Hepatocyte (in vitro differentiated cells): ENCODE data around the gene TXNRD1. TPM values are rescaled to one million over a fixed set of nuclear protein-coding genes. Genes with fewer than 3 reads are reported as not detected.

ENCODE experiments used
- DNase-seq: peaks from one replicate; pipeline ENCODE4 v3.0.0-alpha.2; 2016; ENCODE audit warnings: low spot score
- H2AFZ ChIP-seq: fragments of 200-600 bp; sonication (generic); 2 replicates; pipeline ENCODE4 v1.6.0; 2016; ENCODE audit warnings: antibody characterized with exemption, mild to moderate bottlenecking
- H3K27ac ChIP-seq: fragments of 200-600 bp; sonication (generic); 2 replicates; pipeline ENCODE4 v1.5.1; 2016; ENCODE audit warnings: mild to moderate bottlenecking
- H3K27me3 ChIP-seq: fragments of 200-600 bp; sonication (generic); 2 replicates; pipeline ENCODE4 v1.6.1; 2016
- H3K36me3 ChIP-seq: fragments of 200-600 bp; sonication (generic); replicated peaks from 2 replicates; pipeline ENCODE4 v1.5.1; 2016; ENCODE audit warnings: low read depth; ENCODE audit not compliant: insufficient read depth
- H3K4me1 ChIP-seq: fragments of 200-600 bp; sonication (generic); 2 replicates; pipeline ENCODE4 v1.5.1; 2016; ENCODE audit warnings: mild to moderate bottlenecking, moderate library complexity; ENCODE audit not compliant: insufficient read depth
- H3K4me2 ChIP-seq: fragments of 200-600 bp; sonication (generic); 2 replicates; pipeline ENCODE4 v1.6.0; 2016
- H3K4me3 ChIP-seq: fragments of 200-600 bp; sonication (generic); 2 replicates; pipeline ENCODE4 v1.5.1; 2016; ENCODE audit warnings: mild to moderate bottlenecking
- H3K79me2 ChIP-seq: fragments of 200-600 bp; sonication (generic); 2 replicates; pipeline ENCODE4 v1.6.0; 2017; ENCODE audit warnings: mild to moderate bottlenecking
- H3K9me2 ChIP-seq: fragments of 200-600 bp; sonication (generic); replicated peaks from 2 replicates; pipeline ENCODE4 v1.6.0; 2017; ENCODE audit warnings: mild to moderate bottlenecking; ENCODE audit not compliant: insufficient read depth
- H3K9me3 ChIP-seq: fragments of 200-600 bp; sonication (generic); 2 replicates; pipeline ENCODE4 v1.5.1; 2016; ENCODE audit warnings: low read depth, mild to moderate bottlenecking
- H4K20me1 ChIP-seq: fragments of 200-600 bp; sonication (generic); 2 replicates; pipeline ENCODE4 v1.6.0; 2016; ENCODE audit warnings: mild to moderate bottlenecking; ENCODE audit not compliant: insufficient read depth, poor library complexity, severe bottlenecking
- CTCF ChIP-seq: fragments of 200-600 bp; sonication (generic); IDR thresholded peaks from 2 replicates; pipeline ENCODE4 v1.5.1; 2016; ENCODE audit warnings: antibody characterized with exemption, mild to moderate bottlenecking; ENCODE audit not compliant: poor library complexity
- EZH2 ChIP-seq: fragments of 200-600 bp; sonication (generic); IDR thresholded peaks from 2 replicates; pipeline ENCODE4 v1.6.1; 2016; ENCODE audit warnings: antibody characterized with exemption, mild to moderate bottlenecking, borderline replicate concordance
- EZH2phosphoT487 ChIP-seq: fragments of 200-600 bp; sonication (generic); IDR thresholded peaks from one replicate; pipeline ENCODE4 v1.6.1; 2018; ENCODE audit warnings: antibody characterized with exemption, mild to moderate bottlenecking, low read depth, moderate library complexity; ENCODE audit not compliant: unreplicated experiment, severe bottlenecking
- WGBS: methylation state at CpG from one replicate; pipeline ENCODE4 v1.1.6; 2016; ENCODE audit warnings: low lambda C conversion rate; ENCODE audit errors: missing lambda C conversion rate; 5-methylcytosine and 5-hydroxymethylcytosine counted together
- polyA plus RNA-seq: library from polyadenylated mRNA; unstranded; fragments of >200 nt; fragmentation: Nextera tagmentation; extraction: Ambion mirVana; gene quantifications from 2 replicates; pipeline ENCODE4 v1.2.1, GENCODE V29; 2016
- total RNA-seq: library from RNA; depleted of rRNA; stranded (reverse); fragments of >200 nt; gene quantifications from 2 replicates; pipeline ENCODE4 v1.2.3, GENCODE V29; 2014

The TXNRD1 gene
- total and polyA plus RNA-seq, 2 experiments from 2014 or later, result 49.8 to 113 TPM

GRCh38 chr12:104286516-104287482 lies 71.2 kb downstream of the TXNRD1 start:
- H3K4me2 ChIP-seq, result peak overlapping the region; percentile 86
- peaks cover 38% of the 10 kb centered on the region for H3K79me2 ChIP-seq
- no peaks in the 10 kb centered on the region for H3K9me2 ChIP-seq
- no peak for TF ChIP-seq CTCF
- no peak for TF ChIP-seq EZH2phosphoT487
- no peak for TF ChIP-seq EZH2
- peak; percentile 95 for DNase-seq
- no peaks in the 10 kb centered on the region for H3K27me3 ChIP-seq
- peaks cover 17% of the 10 kb centered on the region for H3K4me1 ChIP-seq
- peak overlapping the region; percentile 78 for H3K4me3 ChIP-seq
- under 1% methylated on average over 39 of the region's 40 CpGs for WGBS
- H3K9me3 ChIP-seq, result no peaks in the 10 kb centered on the region
- peak overlapping the region; percentile 95 for H3K27ac ChIP-seq
- H3K36me3 ChIP-seq, result no peaks in the 10 kb centered on the region
- peaks cover 16% of the 10 kb centered on the region for H4K20me1 ChIP-seq
- peak overlapping the region; percentile 58 for H2AFZ ChIP-seq

DNA sequence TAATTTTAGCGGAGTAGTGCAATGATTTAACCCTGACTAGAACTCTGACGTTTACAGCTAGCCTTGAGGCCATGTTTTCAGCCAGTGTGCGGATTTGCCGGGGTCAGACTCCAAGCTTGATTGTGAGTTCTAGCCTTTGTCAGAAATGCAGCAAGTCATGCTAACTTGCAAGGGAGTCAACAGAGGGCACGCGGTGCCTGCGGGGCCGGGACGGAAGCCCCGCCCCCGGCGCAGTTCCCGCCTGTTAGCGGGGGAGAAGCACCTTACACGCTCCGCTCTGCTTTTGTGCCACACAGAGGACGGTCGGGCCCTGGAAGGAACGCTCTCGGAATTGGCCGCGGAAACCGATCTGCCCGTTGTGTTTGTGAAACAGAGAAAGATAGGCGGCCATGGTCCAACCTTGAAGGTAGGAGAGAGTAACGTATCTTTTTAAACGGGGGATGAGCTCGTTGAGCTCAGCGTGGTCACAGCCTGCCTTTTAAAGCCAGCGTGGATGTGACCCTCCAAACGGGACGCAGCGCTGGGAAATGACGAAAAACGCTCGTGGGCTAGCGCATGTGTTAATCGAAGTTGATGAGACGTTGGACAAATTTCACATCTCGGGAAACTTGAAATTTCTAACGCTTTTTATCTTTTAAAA lies 73.2 kb downstream of the TXNRD1 start:
- Histone ChIP-seq H3K27me3 (no peaks in the 10 kb centered on the region), H3K36me3 (no peaks in the 10 kb centered on the region), H3K27ac (peak overlapping the region; percentile 95), H4K20me1 (peaks cover 16% of the 10 kb centered on the region), H3K4me1 (peaks cover 17% of the 10 kb centered on the region), H3K9me3 (no peaks in the 10 kb centered on the region), H3K79me2 (peaks cover 56% of the 10 kb centered on the region), H2AFZ (peak overlapping the region; percentile 59), H3K4me3 (peak overlapping the region; percentile 78), H3K9me2 (no peaks in the 10 kb centered on the region), H3K4me2 (peak overlapping the region; percentile 86)
- peak; percentile 89 for DNase-seq
- WGBS, result 1% methylated on average over 41 of the region's 41 CpGs
- TF ChIP-seq CTCF (no peak), EZH2 (no peak), EZH2phosphoT487 (no peak)

DNA sequence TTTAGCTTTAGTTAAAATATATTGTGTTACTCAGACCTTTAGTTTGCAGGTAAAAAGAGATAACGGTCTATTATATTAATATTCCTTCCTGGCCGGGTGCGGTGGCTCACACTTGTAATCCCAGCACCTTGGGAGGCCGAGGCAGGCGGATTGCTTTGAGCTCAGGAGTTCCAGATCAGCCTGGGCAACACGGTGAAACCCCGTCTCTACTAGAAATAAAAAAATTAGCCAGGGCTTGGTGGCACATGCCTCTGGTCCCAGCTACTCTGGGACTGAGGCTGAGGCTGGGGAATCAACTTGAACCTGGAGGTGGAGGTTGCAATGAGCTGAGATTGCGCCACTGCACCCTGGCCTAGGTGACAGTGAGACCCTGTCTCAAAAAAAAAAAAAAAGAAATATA lies 74.7 kb downstream of the TXNRD1 start:
- H4K20me1 ChIP-seq, result peaks cover 18% of the 10 kb centered on the region
- H3K27ac ChIP-seq, result no peak overlapping the region
- H3K4me2 ChIP-seq, result peak overlapping the region; percentile 86
- H3K27me3 ChIP-seq, result no peaks in the 10 kb centered on the region
- H3K9me2 ChIP-seq, result no peaks in the 10 kb centered on the region
- H2AFZ ChIP-seq, result no peak overlapping the region
- DNase-seq, result no peak
- WGBS, result 92% methylated on average over 8 of the region's 8 CpGs
- no peaks in the 10 kb centered on the region for H3K9me3 ChIP-seq
- TF ChIP-seq EZH2, result no peak
- no peak for TF ChIP-seq EZH2phosphoT487
- no peak for TF ChIP-seq CTCF
- H3K4me1 ChIP-seq, result peaks cover 17% of the 10 kb centered on the region
- H3K4me3 ChIP-seq, result no peak overlapping the region
- H3K36me3 ChIP-seq, result no peaks in the 10 kb centered on the region
- peaks cover 68% of the 10 kb centered on the region for H3K79me2 ChIP-seq
